Caco-2 (cell line): ENCODE measurements around the gene EXD3. TPM values are rescaled to one million over a fixed set of nuclear protein-coding genes. Genes with fewer than 3 reads are reported as not detected.

Source experiments
- BruUV-seq: library from RNA; stranded (reverse); fragments of 400-500 nt; replicated peaks from 2 replicates; lab custom pipeline; 2021; lab: Mats Ljungman, UMichigan
- CTCF ChIA-PET: fragments of 300-600 bp; sonication (Branson Sonifier 250); formaldehyde crosslinking; loops from one replicate; lab custom pipeline; 2022; ENCODE audit warnings: antibody characterized with exemption; lab: Charles Lee
- POLR2A ChIA-PET: fragments of 300-600 bp; sonication (Branson Sonifier 250); formaldehyde crosslinking; loops from one replicate; lab custom pipeline; 2022; ENCODE audit warnings: antibody characterized with exemption; lab: Charles Lee
- DNase-seq, 2 experiments: peaks; one replicate each; pipeline versions ENCODE4 v3.0.0 to v3.0.0-alpha.2; 2020 to 2022
- H3K27me3 ChIP-seq: replicated peaks from 2 replicates; pipeline ENCODE4 v1.6.0; 2011; ENCODE audit warnings: low read length; ENCODE audit not compliant: control insufficient read depth, insufficient read depth
- H3K36me3 ChIP-seq: 2 replicates; pipeline ENCODE4 v1.5.1; 2011; ENCODE audit warnings: low read length; ENCODE audit not compliant: control insufficient read depth, insufficient read depth
- H3K4me1 ChIP-seq: fragments of 250-450 bp; sonication (Bioruptor Pico); 2 replicates; pipeline ENCODE4 v1.5.1; 2020; ENCODE audit warnings: mild to moderate bottlenecking
- H3K4me3 ChIP-seq: 2 replicates; pipeline ENCODE4 v1.5.1; 2011; ENCODE audit warnings: low read depth, mild to moderate bottlenecking, control low read depth, low read length
- H3K9me3 ChIP-seq: fragments of 250-450 bp; sonication (Bioruptor Pico); 2 replicates; pipeline ENCODE4 v1.5.1; 2020; ENCODE audit warnings: mild to moderate bottlenecking, moderate library complexity
- H3K27ac Mint-ChIP-seq: one replicate; pipeline ENCODE4 v1.8.0; 2022; ENCODE audit warnings: mixed read lengths; ENCODE audit not compliant: unreplicated experiment
- H3K27me3 Mint-ChIP-seq: one replicate; pipeline ENCODE4 v1.8.0; 2022; ENCODE audit warnings: mixed read lengths; ENCODE audit not compliant: insufficient read depth, unreplicated experiment
- H3K36me3 Mint-ChIP-seq: one replicate; pipeline ENCODE4 v1.8.0; 2022; ENCODE audit warnings: mild to moderate bottlenecking, mixed read lengths; ENCODE audit not compliant: insufficient read depth, unreplicated experiment
- H3K4me1 Mint-ChIP-seq: one replicate; pipeline ENCODE4 v1.8.0; 2022; ENCODE audit warnings: low read depth, mixed read lengths; ENCODE audit not compliant: unreplicated experiment
- H3K4me3 Mint-ChIP-seq: one replicate; pipeline ENCODE4 v1.8.0; 2022; ENCODE audit warnings: mild to moderate bottlenecking, moderate library complexity, mixed read lengths; ENCODE audit not compliant: unreplicated experiment
- H3K9me3 Mint-ChIP-seq: one replicate; pipeline ENCODE4 v1.8.0; 2022; ENCODE audit warnings: mixed read lengths; ENCODE audit not compliant: unreplicated experiment
- intact Hi-C: fragments of 100-400 bp; cut with micrococcal nuclease; formaldehyde crosslinking; loops from one replicate; pipeline ENCODE4 v1.10.0; 2022; ENCODE audit not compliant: unreplicated experiment
- total RNA-seq: library from RNA; stranded (reverse); gene quantifications from 2 replicates; pipeline ENCODE4 v1.2.3, GENCODE V29; 2022
- TF ChIP-seq, protein P1 (sequence below), 2 experiments: fragments of 200-600 bp in 1 of 2; IDR thresholded peaks; 1 replicate in 1 of 2; 2 replicates in 1 of 2; pipeline versions ENCODE4 v1.5.1 to v1.8.0; 2011 to 2022; ENCODE audit warnings: antibody characterized with exemption in 1 of 2, control low read depth in 1 of 2, inconsistent platforms in 1 of 2, low read depth in 1 of 2, low read length in 1 of 2, mild to moderate bottlenecking in 1 of 2, moderate library complexity in 1 of 2; ENCODE audit not compliant: insufficient read depth in 1 of 2, severe bottlenecking in 1 of 2, unreplicated experiment in 1 of 2

EXD3 gene
- total RNA-seq, 1 experiment from 2014 or later = 10.9 TPM

DNA sequence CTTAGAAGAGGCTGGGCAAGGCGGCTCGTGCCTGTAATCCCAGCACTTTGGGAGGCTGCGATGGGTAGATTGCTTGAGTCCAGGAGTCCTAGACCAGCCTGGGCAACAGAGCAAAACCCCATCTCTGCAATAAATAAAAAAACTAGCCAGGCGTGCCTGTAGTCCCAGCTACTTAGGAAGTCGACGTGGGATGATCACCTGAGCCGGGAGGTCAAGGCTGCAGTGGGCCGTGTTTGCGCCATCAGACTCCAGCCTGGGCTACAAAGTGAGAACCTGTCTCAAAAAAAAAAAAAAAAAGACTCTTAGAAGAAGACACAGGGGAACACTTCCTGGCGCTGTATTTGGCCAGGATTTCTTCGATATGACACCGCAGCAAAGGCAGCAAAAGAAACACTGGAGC is 97.2 kb downstream of the EXD3 start:
- CTCF ChIA-PET = interaction anchor here (0.7 kb wide), 1 partner anchor 295 kb away, joined by 3 read pairs; no protein-coding TSS in a partner anchor
- H3K4me1 ChIP-seq = no peaks in the 10 kb centered on the region
- Mint-ChIP-seq H3K27me3 (no peaks in the 10 kb centered on the region), H3K4me1 (no peaks in the 10 kb centered on the region), H3K4me3 (no peak overlapping the region), H3K9me3 (no peaks in the 10 kb centered on the region), H3K27ac (no peak overlapping the region), H3K36me3 (no peaks in the 10 kb centered on the region)
- intact Hi-C loops = no loop called here
- TF ChIP-seq, protein P1, sequence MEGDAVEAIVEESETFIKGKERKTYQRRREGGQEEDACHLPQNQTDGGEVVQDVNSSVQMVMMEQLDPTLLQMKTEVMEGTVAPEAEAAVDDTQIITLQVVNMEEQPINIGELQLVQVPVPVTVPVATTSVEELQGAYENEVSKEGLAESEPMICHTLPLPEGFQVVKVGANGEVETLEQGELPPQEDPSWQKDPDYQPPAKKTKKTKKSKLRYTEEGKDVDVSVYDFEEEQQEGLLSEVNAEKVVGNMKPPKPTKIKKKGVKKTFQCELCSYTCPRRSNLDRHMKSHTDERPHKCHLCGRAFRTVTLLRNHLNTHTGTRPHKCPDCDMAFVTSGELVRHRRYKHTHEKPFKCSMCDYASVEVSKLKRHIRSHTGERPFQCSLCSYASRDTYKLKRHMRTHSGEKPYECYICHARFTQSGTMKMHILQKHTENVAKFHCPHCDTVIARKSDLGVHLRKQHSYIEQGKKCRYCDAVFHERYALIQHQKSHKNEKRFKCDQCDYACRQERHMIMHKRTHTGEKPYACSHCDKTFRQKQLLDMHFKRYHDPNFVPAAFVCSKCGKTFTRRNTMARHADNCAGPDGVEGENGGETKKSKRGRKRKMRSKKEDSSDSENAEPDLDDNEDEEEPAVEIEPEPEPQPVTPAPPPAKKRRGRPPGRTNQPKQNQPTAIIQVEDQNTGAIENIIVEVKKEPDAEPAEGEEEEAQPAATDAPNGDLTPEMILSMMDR (IDR thresholded peaks at IDR 0.05; ENCODE audit: insufficient read depth in 1 of 2, low read depth in 1 of 2, low read length in 1 of 2, severe bottlenecking in 1 of 2, unreplicated experiment in 1 of 2) = no peak
- no peaks in the 10 kb centered on the region for H3K9me3 ChIP-seq
- H3K27me3 ChIP-seq = no peaks in the 10 kb centered on the region
- BruUV-seq = no TSS peak
- no peak for DNase-seq
- no peaks in the 10 kb centered on the region for H3K36me3 ChIP-seq
- no peak overlapping the region for H3K4me3 ChIP-seq
- POLR2A ChIA-PET = no interaction called here

DNA sequence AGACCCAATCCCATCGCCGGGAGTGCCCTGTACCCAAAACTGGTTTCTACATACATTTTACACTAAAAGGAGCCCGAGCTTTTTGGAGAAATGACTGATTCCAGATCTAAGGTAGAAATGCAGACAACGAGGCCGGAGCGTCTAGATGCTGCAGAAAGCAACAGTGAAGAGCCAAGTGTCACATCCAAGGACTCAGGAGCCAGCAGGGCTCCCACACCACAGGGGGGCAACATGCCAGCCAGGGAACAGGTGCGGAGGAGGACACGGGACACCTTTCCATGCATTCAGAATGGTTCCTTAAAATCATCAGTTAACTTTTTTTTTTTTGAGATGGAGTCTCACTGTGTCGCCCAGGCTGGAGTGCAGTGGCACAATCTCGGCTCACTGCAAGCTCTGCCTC is 97.8 kb downstream of the EXD3 start:
- Mint-ChIP-seq H3K4me3 (no peak overlapping the region), H3K9me3 (no peaks in the 10 kb centered on the region), H3K36me3 (no peaks in the 10 kb centered on the region), H3K4me1 (no peaks in the 10 kb centered on the region), H3K27ac (no peak overlapping the region), H3K27me3 (no peaks in the 10 kb centered on the region)
- Histone ChIP-seq H3K4me3 (no peak overlapping the region), H3K27me3 (no peaks in the 10 kb centered on the region), H3K36me3 (no peaks in the 10 kb centered on the region), H3K4me1 (no peaks in the 10 kb centered on the region), H3K9me3 (no peaks in the 10 kb centered on the region)
- TF ChIP-seq, protein P1 (IDR thresholded peaks at IDR 0.05; ENCODE audit: insufficient read depth in 1 of 2, low read depth in 1 of 2, low read length in 1 of 2, severe bottlenecking in 1 of 2, unreplicated experiment in 1 of 2) = no peak
- intact Hi-C loops = no loop called here
- no TSS peak for BruUV-seq
- POLR2A ChIA-PET = no interaction called here
- no peak for DNase-seq
- CTCF ChIA-PET = no interaction called here

DNA sequence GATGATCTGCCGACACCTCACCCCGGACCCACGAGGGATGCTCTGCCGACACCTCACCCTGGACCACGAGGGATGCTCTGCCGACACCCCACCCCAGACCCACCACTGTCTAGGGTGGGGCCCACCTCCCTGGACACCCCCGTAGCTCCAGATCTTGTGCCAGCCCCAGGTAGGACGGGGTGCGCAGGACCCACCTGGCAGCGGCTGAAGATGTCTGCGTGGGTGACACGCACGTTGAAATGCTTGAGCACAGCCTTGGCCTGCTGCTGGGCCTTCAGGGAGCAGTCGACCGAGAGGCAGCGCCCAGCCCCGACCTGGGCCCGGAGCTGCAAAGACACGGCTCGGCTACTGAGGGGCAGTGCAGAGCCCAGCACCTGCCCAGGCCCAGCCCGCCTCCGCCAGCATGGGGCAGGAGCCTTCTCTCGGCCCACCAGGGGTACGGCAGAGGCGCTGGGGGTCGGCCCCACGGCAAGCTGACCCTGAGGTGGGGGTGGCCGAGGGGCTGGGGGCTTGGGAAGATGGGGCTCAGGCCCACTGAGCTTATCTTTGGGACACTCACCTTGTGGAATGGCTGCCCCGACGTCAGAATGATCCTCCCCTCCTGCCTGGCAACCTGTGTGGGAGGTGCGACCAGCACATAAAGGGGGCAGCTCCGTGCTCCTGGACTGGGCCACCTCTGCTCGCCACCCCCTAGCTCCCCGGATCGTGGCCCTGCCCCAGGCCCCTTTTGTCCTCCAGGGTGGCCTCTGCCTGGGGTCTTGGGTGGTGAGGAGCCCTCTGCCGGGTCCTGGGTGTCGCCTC is 99.2 kb downstream of the EXD3 start:
- Histone ChIP-seq H3K36me3 (no peaks in the 10 kb centered on the region), H3K27me3 (no peaks in the 10 kb centered on the region), H3K9me3 (no peaks in the 10 kb centered on the region), H3K4me1 (no peaks in the 10 kb centered on the region), H3K4me3 (no peak overlapping the region)
- TF ChIP-seq, protein P1 (IDR thresholded peaks at IDR 0.05; ENCODE audit: insufficient read depth in 1 of 2, low read depth in 1 of 2, low read length in 1 of 2, severe bottlenecking in 1 of 2, unreplicated experiment in 1 of 2) = no peak
- Mint-ChIP-seq H3K27ac (no peak overlapping the region), H3K4me3 (no peak overlapping the region), H3K36me3 (no peaks in the 10 kb centered on the region), H3K9me3 (no peaks in the 10 kb centered on the region), H3K27me3 (no peaks in the 10 kb centered on the region), H3K4me1 (no peaks in the 10 kb centered on the region)
- DNase-seq = no peak
- CTCF ChIA-PET = no interaction called here
- BruUV-seq = no TSS peak
- POLR2A ChIA-PET = no interaction called here
- intact Hi-C loops = no loop called here
